ENCODE data around the gene FBXO11. TPM values are rescaled to one million over a fixed set of nuclear protein-coding genes. Genes with fewer than 3 reads are reported as not detected.

Gene FBXO11
- total and polyA plus RNA-seq, 10 of the 15 experiments (the other 5 are each of a cell fraction or from before 2014, with no cell fraction given): 5.9 to 38.9 (median 22.5) TPM

- no peak for TF ChIP-seq NR2C1 (IDR thresholded peaks at IDR 0.05)
- TF ChIP-seq PRDM15 (CRISPR knock-in tag; IDR thresholded peaks at IDR 0.05): no peak
- TF ChIP-seq CEBPB (IDR thresholded peaks at IDR 0.05; ENCODE audit: borderline replicate concordance in 1 of 2, low read depth in 2 of 2, low read length in 2 of 2): peak in 1 of 2 experiments; percentile 62; a peak in 1 of 4 replicates
- peak; percentile 79; the same call in 1 of the 2 replicates for TF ChIP-seq MTA3 (IDR thresholded peaks at IDR 0.05; ENCODE audit: borderline replicate concordance, low read length)
- TF ChIP-seq TCF3 (IDR thresholded peaks at IDR 0.05; ENCODE audit: borderline replicate concordance, insufficient read depth, low read depth, low read length): no peak
- peak; percentile 80; the same call in 1 of the 2 replicates for TF ChIP-seq SMARCA5 (IDR thresholded peaks at IDR 0.05)
- no peak for TF ChIP-seq SRF (IDR thresholded peaks at IDR 0.05; ENCODE audit: low read depth in 2 of 2, low read length in 2 of 2)
- no peak for TF ChIP-seq RCOR1 (conservative IDR thresholded peaks at IDR 0.05; ENCODE audit: low read depth, low read length)
- TF ChIP-seq CBX5 (IDR thresholded peaks at IDR 0.05; ENCODE audit: low read depth): peak; percentile 77; the same call in 1 of the 2 replicates
- TF ChIP-seq CUX1 (IDR thresholded peaks at IDR 0.05; ENCODE audit: insufficient replicate concordance, low read depth, low read length): peak; percentile 38
- TF ChIP-seq RAD51 (IDR thresholded peaks at IDR 0.05): peak; percentile 13; the same call in 1 of the 2 replicates
- peak; percentile 53 for TF ChIP-seq IKZF1 (conservative IDR thresholded peaks at IDR 0.05)
- TF ChIP-seq JUND (IDR thresholded peaks at IDR 0.05; ENCODE audit: low read depth, low read length): peak; percentile 84; the same call in 1 of the 2 replicates
- TF ChIP-seq LARP7 (IDR thresholded peaks at IDR 0.05): no peak
- TF ChIP-seq CHD4 (IDR thresholded peaks at IDR 0.05): no peak
- peak; percentile 91 for TF ChIP-seq ZNF217 (IDR thresholded peaks at IDR 0.05)
- no peak for TF ChIP-seq YY1 (IDR thresholded peaks at IDR 0.05; ENCODE audit: low read depth, low read length)
- no peak for TF ChIP-seq ZNF592 (IDR thresholded peaks at IDR 0.05)
- TF ChIP-seq CREB1 (IDR thresholded peaks at IDR 0.05; ENCODE audit: low read depth): 0 out of 2 replicates have a peak, but pooled peaks have one; percentile 25
These were observed 72.8 kb downstream of the FBXO11 start (continued) for GRCh38 chr2:47833516-47833968.

All from GM12878 (cell line).